Keratinocyte (primary cell): ENCODE data around the gene MFSD1. TPM values are rescaled to one million over a fixed set of nuclear protein-coding genes. Genes with fewer than 3 reads are reported as not detected.

Experiments
- DNase-seq: peaks from one replicate; pipeline ENCODE4 v3.0.0-alpha.2; 2011; ENCODE audit warnings: low read depth, missing footprints, low spot score
- FAIRE-seq: peaks from 2 replicates; lab custom pipeline; 2011; peaks lifted over from hg19 to GRCh38; lab: Jason Lieb, UNC
- H2AFZ ChIP-seq: 2 replicates; pipeline ENCODE4 v1.6.0; 2012; ENCODE audit warnings: low read length, control low read depth, inconsistent platforms; ENCODE audit not compliant: control insufficient read depth
- H3K27ac ChIP-seq: 2 replicates; pipeline ENCODE4 v1.5.1; 2011; ENCODE audit warnings: low read length; ENCODE audit not compliant: control insufficient read depth, insufficient read depth
- H3K27me3 ChIP-seq: 3 replicates; pipeline ENCODE4 v1.6.0; 2011; ENCODE audit warnings: low read length; ENCODE audit not compliant: control insufficient read depth, insufficient read depth; ENCODE audit errors: extremely low read depth
- H3K36me3 ChIP-seq, 2 experiments: 2 replicates in 1 of 2; 3 replicates in 1 of 2; pipeline ENCODE4 v1.5.1; 2011; ENCODE audit warnings: low read length in 2 of 2, mild to moderate bottlenecking in 1 of 2; ENCODE audit not compliant: control insufficient read depth in 2 of 2, insufficient read depth in 2 of 2; ENCODE audit errors: extremely low read depth in 1 of 2
- H3K4me1 ChIP-seq: 3 replicates; pipeline ENCODE4 v1.5.1; 2011; ENCODE audit warnings: low read length; ENCODE audit not compliant: control insufficient read depth, insufficient read depth; ENCODE audit errors: extremely low read depth
- H3K4me2 ChIP-seq: 3 replicates; pipeline ENCODE4 v1.6.0; 2011; ENCODE audit warnings: low read depth, low read length; ENCODE audit not compliant: control insufficient read depth, insufficient read depth; ENCODE audit errors: extremely low read depth
- H3K4me3 ChIP-seq, 3 experiments: fragments of 200-600 bp in 1 of 3; sonication (generic) in 1 of 3; 2 replicates in 2 of 3; 3 replicates in 1 of 3; pipeline ENCODE4 v1.5.1; 2011 to 2016; ENCODE audit warnings: low read length in 3 of 3, mild to moderate bottlenecking in 3 of 3, control low read depth in 2 of 3, inconsistent platforms in 1 of 3, low read depth in 1 of 3, mixed read lengths in 1 of 3, mixed run types in 1 of 3, moderate library complexity in 1 of 3; ENCODE audit not compliant: control insufficient read depth in 2 of 3, insufficient read depth in 2 of 3; ENCODE audit errors: extremely low read depth in 1 of 3
- H3K79me2 ChIP-seq: 2 replicates; pipeline ENCODE4 v1.6.0; 2012; ENCODE audit warnings: low read length; ENCODE audit not compliant: control insufficient read depth, insufficient read depth
- H3K9ac ChIP-seq: 3 replicates; pipeline ENCODE4 v1.6.0; 2011; ENCODE audit warnings: low read length; ENCODE audit not compliant: control insufficient read depth, insufficient read depth; ENCODE audit errors: extremely low read depth
- H3K9me1 ChIP-seq: 3 replicates; pipeline ENCODE4 v1.6.0; 2011; ENCODE audit warnings: low read length; ENCODE audit not compliant: control insufficient read depth, insufficient read depth; ENCODE audit errors: extremely low read depth
- H3K9me3 ChIP-seq: 2 replicates; pipeline ENCODE4 v1.5.1; 2012; ENCODE audit warnings: low read depth, low read length; ENCODE audit not compliant: control insufficient read depth
- H4K20me1 ChIP-seq: 3 replicates; pipeline ENCODE4 v1.6.0; 2011; ENCODE audit warnings: low read length; ENCODE audit not compliant: control insufficient read depth, insufficient read depth; ENCODE audit errors: extremely low read depth
- CTCF ChIP-seq, 3 experiments: IDR thresholded peaks in 1 of 3; conservative IDR thresholded peaks in 1 of 3; optimal IDR thresholded peaks in 1 of 3; 2 replicates in 2 of 3; 3 replicates in 1 of 3; pipeline versions ENCODE3 to v1.5.1; 2011; ENCODE audit warnings: low read length in 3 of 3, mild to moderate bottlenecking in 3 of 3, moderate library complexity in 2 of 3, control low read depth in 1 of 3, inconsistent platforms in 1 of 3; ENCODE audit not compliant: insufficient read depth in 2 of 3; ENCODE audit errors: extremely low read depth in 1 of 3
- EZH2 ChIP-seq: IDR thresholded peaks from one replicate; pipeline ENCODE4 v1.6.1; 2012; ENCODE audit warnings: inconsistent platforms, mild to moderate bottlenecking, low read length, moderate library complexity
- dilution Hi-C: fragments of 300-500 bp; cut with MboI; formaldehyde crosslinking; loops from one replicate; pipeline ENCODE4 v1.7.0; 2020; ENCODE audit warnings: low sequenced_read_pairs; ENCODE audit not compliant: extremely low pct_ligation_motif_present
- polyA plus RNA-seq, 5 experiments: library from polyadenylated mRNA; depleted of rRNA in 3 of 5; stranded (reverse) in 3 of 5; stranded (forward) in 1 of 5; unstranded in 1 of 5; fragments of >200 nt; gene quantifications; 1 replicate in 1 of 5; 2 replicates in 3 of 5; 3 replicates in 1 of 5; pipeline versions ENCODE4 v1.2.1 to v1.2.3, GENCODE V29; 2011 to 2012; ENCODE audit warnings: missing spikeins in 2 of 5, low read depth in 1 of 5, low replicate concordance in 1 of 5

MFSD1 gene
- polyA plus RNA-seq, 1 donor (not counting 4 experiments of a cell fraction or from before 2014, with no cell fraction given), result 49.8 TPM

GRCh38 chr3:158765518-158766205 is 36.2 kb upstream of the MFSD1 start:
- no peak overlapping the region for H3K4me3 ChIP-seq
- DNase-seq (no peak), FAIRE-seq (no peak)
- H3K9ac ChIP-seq, result no peak overlapping the region
- H3K27me3 ChIP-seq, result no peaks in the 10 kb centered on the region
- dilution Hi-C loops, result no loop called here
- H3K9me3 ChIP-seq, result no peaks in the 10 kb centered on the region
- no peaks in the 10 kb centered on the region for H4K20me1 ChIP-seq
- no peak overlapping the region for H2AFZ ChIP-seq
- TF ChIP-seq CTCF (optimal IDR thresholded peaks at IDR 0.05 in 1 of 3, IDR thresholded peaks at IDR 0.05 in 1 of 3, conservative IDR thresholded peaks at IDR 0.05 in 1 of 3; ENCODE audit: extremely low read depth in 1 of 3, insufficient read depth in 2 of 3, low read length in 3 of 3) (no peak), EZH2 (no peak)
- no peak overlapping the region for H3K4me2 ChIP-seq
- no peaks in the 10 kb centered on the region for H3K36me3 ChIP-seq
- peaks cover 4% of the 10 kb centered on the region for H3K4me1 ChIP-seq
- H3K79me2 ChIP-seq, result no peaks in the 10 kb centered on the region
- no peaks in the 10 kb centered on the region for H3K9me1 ChIP-seq
- H3K27ac ChIP-seq, result no peak overlapping the region

- dilution Hi-C loops, result no loop called here
- no peak overlapping the region for H3K4me2 ChIP-seq
Observed at GRCh38 chr3:158766364-158766763, 35.5 kb upstream of the MFSD1 start.

More at GRCh38 chr3:158766364-158766763, 35.5 kb upstream of the MFSD1 start:
- Histone ChIP-seq H3K9me3 (no peaks in the 10 kb centered on the region), H3K4me1 (peaks cover 4% of the 10 kb centered on the region), H3K27ac (no peak overlapping the region), H2AFZ (no peak overlapping the region), H3K27me3 (no peaks in the 10 kb centered on the region), H3K4me3 (no peak overlapping the region), H3K9me1 (no peaks in the 10 kb centered on the region), H4K20me1 (no peaks in the 10 kb centered on the region), H3K79me2 (no peaks in the 10 kb centered on the region), H3K9ac (no peak overlapping the region), H3K36me3 (no peaks in the 10 kb centered on the region)
- DNase-seq, result no peak
- FAIRE-seq, result no peak
- TF ChIP-seq EZH2 (no peak), CTCF (optimal IDR thresholded peaks at IDR 0.05 in 1 of 3, IDR thresholded peaks at IDR 0.05 in 1 of 3, conservative IDR thresholded peaks at IDR 0.05 in 1 of 3; ENCODE audit: extremely low read depth in 1 of 3, insufficient read depth in 2 of 3, low read length in 3 of 3) (no peak)
